Mesenteric fat pad (tissue), 1 donor: Measurements from ENCODE around the gene SLC39A7. TPM values are rescaled to one million over a fixed set of nuclear protein-coding genes. Genes with fewer than 3 reads are reported as not detected.
"Not testable (repeated sequence)": the region's sequence is repeated elsewhere in the genome, so short reads cannot be mapped to it uniquely, and the experiment has no call there.

Experiments used
- DNase-seq: peaks from one replicate; pipeline ENCODE4 v3.0.0-alpha.2; 2020; ENCODE audit warnings: low spot score
- microRNA-seq: library from miRNA; unstranded; fragments of <30 nt; microRNA quantifications from one replicate; pipeline ENCODE4 v1.2.0, GENCODE V29; 2020; ENCODE audit warnings: borderline number of aligned reads
- total RNA-seq: library from RNA; stranded (reverse); fragmentation: NEBNext Ultra II Directional; extraction: Animal tissue kit (Norgen Biotek cat#: 25700); gene quantifications from one replicate; pipeline ENCODE4 v1.2.1, GENCODE V29; 2021
- donor health status: DM: yes; HTN: yes; CAD: no.

Gene SLC39A7
- total RNA-seq, 1 donor from 2014 or later: 109 TPM

- not testable (repeated sequence) for DNase-seq
Measured at GRCh38 chr6:33226503-33227120, 25.9 kb downstream of the SLC39A7 start.

GRCh38 chr6:33235221-33235634 lies 34.6 kb downstream of the SLC39A7 start:
- DNase-seq: peak; percentile 67

DNA sequence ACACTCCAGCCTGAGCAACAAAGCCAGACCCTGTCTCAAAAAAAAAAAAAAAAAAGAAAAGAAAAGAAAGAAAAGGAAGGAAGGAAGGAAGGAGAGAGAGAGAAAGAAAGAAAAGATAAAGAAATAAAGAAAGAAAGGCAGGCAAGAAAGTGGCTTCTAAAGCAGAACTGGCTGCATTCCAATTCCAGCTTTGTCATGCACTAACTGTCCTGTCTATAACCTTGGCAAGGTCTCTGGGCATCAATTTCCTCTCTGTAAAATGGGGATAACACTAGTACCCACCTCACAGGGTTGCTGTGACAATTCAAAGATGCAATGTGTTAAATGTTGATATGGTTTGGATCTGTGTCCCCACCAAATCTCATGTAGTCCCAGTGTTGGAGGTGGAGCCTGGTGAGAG lies 35.7 kb downstream of the SLC39A7 start:
- DNase-seq: no peak

GRCh38 chr6:33236852-33237251 lies 36.2 kb downstream of the SLC39A7 start:
- DNase-seq: peak; percentile 65

DNA sequence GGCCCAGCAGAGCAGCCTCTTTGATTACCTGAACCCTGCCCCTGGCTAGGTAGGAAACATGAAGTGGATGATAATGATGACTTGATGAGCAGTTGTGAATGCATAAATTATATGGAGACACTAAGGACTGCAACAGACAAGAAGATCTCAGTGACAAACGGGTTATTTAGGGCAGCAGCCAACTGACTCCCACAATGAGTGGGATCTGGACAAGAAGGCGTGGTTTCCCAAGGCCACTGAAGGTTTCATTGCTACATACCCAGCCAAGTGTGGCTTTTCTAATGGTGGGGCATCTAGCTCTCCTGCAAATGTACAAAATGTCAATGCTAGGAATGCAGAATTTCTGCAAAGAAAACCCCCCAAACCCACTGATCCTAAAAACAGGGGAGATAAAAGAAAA lies 37.1 kb downstream of the SLC39A7 start:
- DNase-seq: no peak

GRCh38 chr6:33241968-33242367 lies 41.3 kb downstream of the SLC39A7 start:
- no peak for DNase-seq

GRCh38 chr6:33243476-33243875 lies 42.8 kb downstream of the SLC39A7 start:
- DNase-seq: no peak

- peak; percentile 91 for DNase-seq
Measured at GRCh38 chr6:33247977-33248642, 47.4 kb downstream of the SLC39A7 start.

DNA sequence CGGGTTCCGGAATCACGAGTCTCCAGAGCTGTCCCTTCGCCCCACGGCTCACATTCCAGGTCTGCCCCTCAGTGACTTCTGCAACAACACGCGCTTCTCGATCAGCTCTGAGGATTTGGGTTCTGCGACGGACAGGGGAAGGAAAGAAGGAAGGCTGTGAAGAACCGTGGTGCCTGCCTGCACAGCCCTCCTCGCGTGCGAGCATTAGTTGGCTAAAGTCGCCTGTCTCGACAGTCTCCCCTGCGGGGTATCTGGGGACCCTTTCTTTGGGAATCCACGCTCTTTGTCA lies 47.9 kb downstream of the SLC39A7 start:
- DNase-seq: peak; percentile 89

DNA sequence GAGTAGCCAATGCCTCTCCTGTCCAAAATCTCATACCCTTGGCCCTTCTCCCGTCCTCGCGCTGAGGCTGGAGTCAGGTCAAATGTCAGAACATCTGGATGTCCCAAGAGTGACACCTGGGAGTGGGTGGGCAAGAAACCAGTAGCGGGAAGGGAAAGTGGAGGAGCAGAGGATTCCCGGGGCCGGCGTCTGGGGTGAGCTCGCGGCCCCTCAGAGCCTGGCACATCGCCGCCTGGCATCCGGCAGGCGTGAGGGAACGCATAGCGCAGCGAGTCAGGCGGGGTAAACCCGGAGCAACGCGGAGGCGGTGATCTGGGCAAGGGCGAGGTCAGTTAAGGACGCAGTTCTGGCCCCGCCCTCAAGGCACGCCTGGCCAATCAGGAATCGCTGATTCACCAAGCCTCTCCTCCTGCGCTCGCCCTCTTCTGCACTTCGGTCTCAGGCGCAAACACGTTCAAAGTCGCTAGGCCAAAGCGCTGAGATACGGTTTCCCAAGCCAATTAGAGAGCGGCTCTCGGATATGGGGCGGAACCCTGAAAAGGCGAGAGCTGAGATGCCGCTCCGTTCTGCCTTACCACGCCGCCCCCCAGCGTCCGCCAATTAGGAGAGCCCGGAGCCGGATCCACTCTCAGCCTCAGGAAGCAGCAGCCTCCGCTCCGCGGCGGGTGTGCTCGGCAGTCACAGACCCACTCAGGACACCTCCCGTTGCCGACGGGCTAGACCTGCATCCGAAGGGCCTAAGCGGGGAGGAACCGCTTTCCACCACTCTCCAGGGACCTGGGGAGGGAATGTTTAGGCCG lies 48.5 kb downstream of the SLC39A7 start:
- DNase-seq: peak; percentile 97

DNA sequence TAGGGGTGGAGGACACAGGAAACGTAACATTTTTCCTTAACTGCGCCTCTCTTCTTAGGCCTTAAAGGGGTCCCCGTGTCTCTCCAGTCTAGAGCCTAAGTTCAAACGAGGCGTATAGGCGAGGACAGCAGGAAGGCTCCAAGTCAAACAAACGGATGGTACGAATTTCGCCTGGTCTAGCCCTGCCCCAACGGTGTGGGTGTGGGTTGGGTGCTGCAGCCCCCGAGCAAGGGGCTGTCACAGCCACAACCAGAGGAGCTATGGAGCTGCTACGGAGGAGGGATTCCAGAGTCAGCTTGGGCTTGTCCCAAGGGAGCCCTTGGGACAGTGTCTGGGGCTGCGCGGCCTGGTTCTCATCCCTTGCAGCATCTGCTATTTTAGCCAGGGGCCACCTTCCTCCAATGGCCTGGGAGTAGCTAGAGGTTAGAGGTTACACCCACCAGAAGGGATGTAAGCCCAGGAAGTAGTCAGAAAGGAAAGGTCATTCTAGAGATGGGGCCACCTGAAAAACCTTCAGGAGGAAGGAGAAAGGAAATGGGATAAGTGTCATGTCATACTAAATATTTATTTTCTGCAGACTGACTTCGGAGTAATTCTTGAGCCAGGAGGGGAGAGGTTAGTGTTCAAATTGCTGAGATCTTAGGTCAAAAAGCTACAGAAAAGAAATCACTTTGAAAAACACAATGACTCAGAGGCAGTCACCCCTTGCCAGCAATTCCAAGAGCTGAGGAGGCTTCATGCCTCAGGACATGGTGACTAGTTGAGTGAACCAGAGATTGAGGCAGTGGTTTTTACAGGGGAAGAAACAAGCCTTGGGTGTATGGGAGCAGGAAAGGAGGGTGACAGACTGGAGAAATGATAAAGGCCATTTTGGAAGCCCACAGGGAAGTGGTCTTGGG lies 49.3 kb downstream of the SLC39A7 start:
- peak; percentile 83 for DNase-seq

GRCh38 chr6:33250731-33251130 lies 50.1 kb downstream of the SLC39A7 start:
- DNase-seq: peak; percentile 57

DNA sequence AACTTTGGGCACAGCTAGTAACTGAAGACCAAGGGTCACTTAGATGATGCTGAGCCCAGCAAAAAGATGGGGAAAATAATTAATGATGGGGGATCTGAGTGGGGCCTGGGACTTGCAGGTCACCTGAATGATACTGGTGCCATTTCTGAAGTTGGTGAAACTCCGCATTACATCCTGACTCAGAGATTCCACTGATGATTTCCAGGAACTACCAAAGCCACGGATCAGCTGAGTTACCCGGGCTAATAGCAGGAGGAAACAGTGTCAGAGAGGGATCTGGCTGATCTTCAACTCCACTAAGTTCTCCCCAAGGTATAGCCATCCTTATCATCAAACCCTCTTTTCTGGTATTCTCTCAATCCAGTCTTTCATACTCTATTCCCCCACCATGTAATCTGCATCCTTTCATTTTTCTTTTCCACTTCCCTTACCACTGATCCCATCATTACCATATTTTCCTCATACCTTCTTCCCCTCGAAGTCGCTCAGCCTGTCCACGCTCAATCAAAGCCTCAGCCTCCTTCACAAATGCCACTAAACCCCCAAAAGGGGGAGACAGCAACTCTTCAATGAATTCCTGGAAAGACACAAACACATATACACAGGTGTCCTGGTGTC lies 50.8 kb downstream of the SLC39A7 start:
- peak; percentile 9 for DNase-seq

DNA sequence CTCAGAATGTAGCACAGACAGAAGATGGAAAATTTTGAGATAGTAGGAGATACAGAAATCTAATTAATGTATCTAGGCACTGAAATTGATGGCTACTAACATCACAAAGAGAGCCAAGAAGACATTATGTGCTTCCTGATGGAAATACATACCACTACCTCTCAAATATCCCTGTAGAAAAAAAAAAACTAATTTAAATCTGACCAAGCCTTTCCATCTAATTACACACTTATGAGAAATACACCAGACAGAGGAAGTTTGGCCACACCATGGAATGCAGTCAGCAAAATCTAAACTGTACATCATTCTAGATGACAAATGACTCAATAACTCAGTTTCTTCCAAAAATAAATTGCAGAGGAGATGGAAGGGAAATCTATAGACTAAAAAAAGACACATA lies 52.1 kb downstream of the SLC39A7 start:
- no peak for DNase-seq

Small RNA genes within 50 kb of the gene (microRNA-seq; reads per million reads assigned to microRNA genes)
- gene MIR219A1: not detected

Other genes starting within 250 kb of the SLC39A7 start
- 42.9 TPM for gene HLA-DMA, start 247.8 kb upstream of the SLC39A7 start, total RNA-seq
- 132 TPM for gene BRD2, start 232.3 kb upstream of the SLC39A7 start, total RNA-seq
- 5.0 TPM for gene HLA-DOA, start 191.3 kb upstream of the SLC39A7 start, total RNA-seq
- 82.5 TPM for gene HLA-DPA1, start 127.2 kb upstream of the SLC39A7 start, total RNA-seq
- gene HLA-DPB1, start 124.9 kb upstream of the SLC39A7 start, total RNA-seq: 52.5 TPM
- gene COL11A2, start 8.4 kb upstream of the SLC39A7 start, total RNA-seq: 0.67 TPM
- 35.8 TPM for gene RXRB, start 202 bp upstream of the SLC39A7 start, total RNA-seq
- 5.3 TPM for gene HSD17B8, start 3.8 kb downstream of the SLC39A7 start, total RNA-seq
- 32.6 TPM for gene RING1, start 7.6 kb downstream of the SLC39A7 start, total RNA-seq
- gene VPS52, start 71.0 kb downstream of the SLC39A7 start, total RNA-seq: 39.8 TPM
- 1,776 TPM for gene RPS18, start 71.2 kb downstream of the SLC39A7 start, total RNA-seq
- gene B3GALT4, start 76.3 kb downstream of the SLC39A7 start, total RNA-seq: 10.7 TPM
- 48.9 TPM for gene WDR46, start 88.4 kb downstream of the SLC39A7 start, total RNA-seq
- gene PFDN6, start 88.7 kb downstream of the SLC39A7 start, total RNA-seq: 34.8 TPM
- 56.2 TPM for gene RGL2, start 98.1 kb downstream of the SLC39A7 start, total RNA-seq
- 77.9 TPM for gene TAPBP, start 113.2 kb downstream of the SLC39A7 start, total RNA-seq
- 12.1 TPM for gene ZBTB22, start 116.9 kb downstream of the SLC39A7 start, total RNA-seq
- gene DAXX, start 122.1 kb downstream of the SLC39A7 start, total RNA-seq: 41.7 TPM
- gene KIFC1, start 191.0 kb downstream of the SLC39A7 start, total RNA-seq: 0.19 TPM
- gene PHF1, start 210.1 kb downstream of the SLC39A7 start, total RNA-seq: 42.5 TPM
- 103 TPM for gene CUTA, start 217.2 kb downstream of the SLC39A7 start, total RNA-seq
- gene SYNGAP1, start 219.2 kb downstream of the SLC39A7 start, total RNA-seq: 14.1 TPM